ENCODE data around the gene PDPN. TPM values are rescaled to one million over a fixed set of nuclear protein-coding genes. Genes with fewer than 3 reads are reported as not detected.

Gene PDPN
- total and polyA plus RNA-seq, 9 of the 15 experiments (the other 6 are each of a cell fraction or from before 2014, with no cell fraction given) = 0.11 TPM; not detected in 8

- no peaks in the 10 kb centered on the region for H3K9me1 ChIP-seq (ENCODE audit: control insufficient read depth, insufficient read depth, low read length)
- H3K36me3 ChIP-seq (ENCODE audit: control insufficient read depth, insufficient read depth, low read length) = no peaks in the 10 kb centered on the region
- H3K27me3 ChIP-seq (ENCODE audit: control insufficient read depth in 2 of 2, insufficient read depth in 2 of 2, low read length in 2 of 2) = peaks cover 20 to 44% of the 10 kb centered on the region in 2 experiments
- H3K9me3 ChIP-seq (replicated peaks; ENCODE audit: control insufficient read depth, insufficient read depth, low read depth, low read length) = no peaks in the 10 kb centered on the region
- FAIRE-seq (no peak), ATAC-seq (no peak), DNase-seq (ENCODE audit: extremely low read depth in 1 of 4, low spot score in 3 of 4) (peak in 1 of 4 experiments; percentile 3)
- intact Hi-C loops (cut with micrococcal nuclease) = no loop called here
- peaks cover 3% of the 10 kb centered on the region; the same call in 1 of the 2 replicates for H4K20me1 ChIP-seq (replicated peaks; ENCODE audit: control insufficient read depth, insufficient read depth, low read length)
- no peak overlapping the region for H3K9ac ChIP-seq (ENCODE audit: insufficient read depth in 1 of 2, low read depth in 2 of 2, low read length in 2 of 2)
- H3K4me2 ChIP-seq (ENCODE audit: insufficient read depth, low read length) = no peak overlapping the region
- H3K4me1 ChIP-seq (replicated peaks in 1 of 2; ENCODE audit: control insufficient read depth in 2 of 2, insufficient read depth in 2 of 2, low read length in 2 of 2) = no peaks in the 10 kb centered on the region
- WGBS (ENCODE audit: insufficient coverage, low coverage, missing lambda C conversion rate) = 7% methylated on average over 11 of the region's 11 CpGs
- ChIA-PET CTCF (ENCODE audit: low intra/inter-chr PET ratio) (no interaction called here), POLR2A (no interaction called here)
- no peak overlapping the region for H3K4me3 ChIP-seq
- BruUV-seq (replicated peaks) = no TSS peak
- no peak overlapping the region for H3K27ac ChIP-seq (ENCODE audit: extremely low read depth, low read depth, low read length)
- H3K79me2 ChIP-seq (ENCODE audit: control insufficient read depth, insufficient read depth, low read length) = no peaks in the 10 kb centered on the region
- TF ChIP-seq ZNF707 (CRISPR knock-in tag; conservative IDR thresholded peaks at IDR 0.05) (no peak), PREB (CRISPR knock-in tag; IDR thresholded peaks at IDR 0.05) (no peak), SP1 (CRISPR knock-in tag; IDR thresholded peaks at IDR 0.05) (no peak), NELFE (IDR thresholded peaks at IDR 0.05; ENCODE audit: insufficient read depth, insufficient read length) (no peak), ZC3H4 (CRISPR knock-in tag; IDR thresholded peaks at IDR 0.05; ENCODE audit: borderline replicate concordance) (no peak), SIN3B (IDR thresholded peaks at IDR 0.05; ENCODE audit: low read depth) (no peak), THRA (IDR thresholded peaks at IDR 0.05) (no peak)
- in situ Hi-C loops (cut with MboI) = no loop called here
- no peak overlapping the region for H2AFZ ChIP-seq (ENCODE audit: low read depth, low read length)
These were observed 6.7 kb upstream of the PDPN start for GRCh38 chr1:13576926-13577325.

All from K562 (cell line).